ENCODE data around the gene GNB1L. TPM values are rescaled to one million over a fixed set of nuclear protein-coding genes. Genes with fewer than 3 reads are reported as not detected.
"Not testable (repeated sequence)": the region's sequence is repeated elsewhere in the genome, so short reads cannot be mapped to it uniquely, and the experiment has no call there.

GNB1L gene
- total RNA-seq, 2 experiments from 2014 or later, result 8.8 to 9.8 TPM

- peaks cover 7% of the 10 kb centered on the region for H3K4me1 Mint-ChIP-seq (ENCODE audit: low read depth)
- CTCF ChIA-PET, result interaction anchor here (1.1 kb wide), 1 partner anchor 64 kb away, joined by 3 read pairs; no protein-coding TSS in a partner anchor
Measured at GRCh38 chr22:19793661-19794310, 60.9 kb downstream of the GNB1L start.

DNA sequence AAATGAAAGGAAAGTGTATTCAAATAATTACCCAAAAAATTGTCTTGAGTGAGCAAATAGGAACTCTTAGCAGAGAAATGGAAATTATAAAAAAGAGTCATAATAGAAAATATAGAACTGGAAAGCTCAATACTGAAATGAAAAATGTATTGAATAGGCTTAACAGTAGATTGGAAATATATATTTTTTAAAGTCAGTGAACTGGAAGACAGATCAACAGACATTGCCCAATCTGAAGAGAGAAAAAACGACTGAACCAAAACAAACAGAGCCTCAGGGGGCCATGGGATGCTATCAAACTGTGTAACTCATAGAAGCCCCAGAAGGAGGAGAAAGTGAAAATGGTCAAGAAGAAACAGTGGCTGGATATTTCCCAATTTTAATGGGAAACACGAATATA is 61.5 kb downstream of the GNB1L start:
- Mint-ChIP-seq H3K36me3 (ENCODE audit: low read depth) (peaks cover 30% of the 10 kb centered on the region), H3K4me3 (no peak overlapping the region), H3K4me1 (ENCODE audit: low read depth) (peaks cover 7% of the 10 kb centered on the region), H3K9me3 (peaks cover 3% of the 10 kb centered on the region), H3K27me3 (ENCODE audit: low read depth) (no peaks in the 10 kb centered on the region), H3K27ac (no peak overlapping the region)
- DNase-seq, result no peak
- CTCF ChIA-PET, result interaction anchor here (1.1 kb wide), 1 partner anchor 63 kb away, joined by 3 read pairs; no protein-coding TSS in a partner anchor
- intact Hi-C loops (cut with micrococcal nuclease), result no loop called here

More at GRCh38 chr22:19793661-19794310, 60.9 kb downstream of the GNB1L start:
- Mint-ChIP-seq H3K27me3 (ENCODE audit: low read depth) (no peaks in the 10 kb centered on the region), H3K36me3 (ENCODE audit: low read depth) (peaks cover 30% of the 10 kb centered on the region), H3K4me3 (no peak overlapping the region), H3K9me3 (peaks cover 3% of the 10 kb centered on the region), H3K27ac (no peak overlapping the region)
- no peak for DNase-seq
- intact Hi-C loops (cut with micrococcal nuclease), result no loop called here

- H3K27me3 Mint-ChIP-seq (ENCODE audit: low read depth); H3K4me1 Mint-ChIP-seq (ENCODE audit: low read depth); H3K9me3 Mint-ChIP-seq; intact Hi-C loops (cut with micrococcal nuclease); H3K27ac Mint-ChIP-seq; H3K4me3 Mint-ChIP-seq; CTCF ChIA-PET; DNase-seq: not testable (repeated sequence)
- H3K36me3 Mint-ChIP-seq (ENCODE audit: low read depth), result peaks cover 30% of the 10 kb centered on the region
Measured at GRCh38 chr22:19792383-19792896, 62.2 kb downstream of the GNB1L start.

GRCh38 chr22:19791894-19792293 is 62.8 kb downstream of the GNB1L start:
- intact Hi-C loops (cut with micrococcal nuclease), result no loop called here
- CTCF ChIA-PET, result interaction anchor here (0.5 kb wide), 1 partner anchor 157 kb away, joined by 4 read pairs; no protein-coding TSS in a partner anchor
- Mint-ChIP-seq H3K36me3 (ENCODE audit: low read depth) (peaks cover 30% of the 10 kb centered on the region), H3K4me1 (ENCODE audit: low read depth) (peaks cover 7% of the 10 kb centered on the region), H3K9me3 (peaks cover 3% of the 10 kb centered on the region), H3K27ac (no peak overlapping the region), H3K27me3 (ENCODE audit: low read depth) (no peaks in the 10 kb centered on the region), H3K4me3 (no peak overlapping the region)
- DNase-seq, result no peak

DNA sequence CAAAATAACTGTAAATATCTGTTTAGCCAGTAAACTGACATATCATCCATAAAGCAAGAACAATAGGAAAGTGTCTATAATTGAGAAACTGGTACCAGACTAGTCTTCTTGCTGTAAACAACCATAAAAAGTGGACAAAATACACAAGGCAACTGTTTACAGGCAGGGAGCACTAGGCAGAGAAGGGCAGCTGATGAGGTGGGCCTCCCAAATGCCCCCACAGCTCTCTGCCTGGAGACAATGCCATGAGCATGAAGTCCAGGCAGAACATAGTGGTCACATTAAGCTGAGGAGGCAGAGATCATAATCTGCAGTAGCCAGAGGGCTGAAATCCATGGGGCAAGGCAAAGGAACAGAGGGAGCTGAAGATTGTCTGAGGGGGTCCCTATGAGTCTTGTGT is 63.4 kb downstream of the GNB1L start:
- H3K36me3 Mint-ChIP-seq (ENCODE audit: low read depth), result peaks cover 30% of the 10 kb centered on the region

DNA sequence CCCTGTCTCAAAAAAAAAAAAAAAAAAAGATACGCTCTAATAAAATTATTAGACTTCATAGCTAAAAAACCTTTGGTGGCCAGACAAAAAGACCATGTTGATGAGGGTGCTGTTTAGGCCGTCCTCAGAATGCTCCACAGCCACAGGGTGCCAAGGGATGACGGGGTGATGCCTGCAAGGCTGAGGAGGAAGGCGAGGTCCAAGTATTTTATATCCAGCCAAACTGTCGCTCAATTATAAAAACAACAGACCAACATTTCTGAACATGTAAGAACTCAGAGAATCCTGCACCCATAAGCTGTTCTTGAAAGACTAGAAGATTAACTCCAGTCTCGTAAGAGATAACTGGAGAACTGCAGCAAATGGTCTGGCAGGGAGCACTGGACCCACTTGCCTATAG is 64.8 kb downstream of the GNB1L start:
- H3K9me3 Mint-ChIP-seq, result peaks cover 3% of the 10 kb centered on the region
- no peaks in the 10 kb centered on the region for H3K4me1 Mint-ChIP-seq (ENCODE audit: low read depth)
- peaks cover 30% of the 10 kb centered on the region for H3K36me3 Mint-ChIP-seq (ENCODE audit: low read depth)
- no peak overlapping the region for H3K4me3 Mint-ChIP-seq
- intact Hi-C loops (cut with micrococcal nuclease), result no loop called here
- DNase-seq, result no peak
- no peaks in the 10 kb centered on the region for H3K27me3 Mint-ChIP-seq (ENCODE audit: low read depth)
- H3K27ac Mint-ChIP-seq, result no peak overlapping the region
- CTCF ChIA-PET, result interaction anchor here (0.5 kb wide), 1 partner anchor 9 kb away, joined by 3 read pairs; no protein-coding TSS in a partner anchor

More for the DNA sequence above, 63.4 kb downstream of the GNB1L start:
- Mint-ChIP-seq H3K27ac (no peak overlapping the region), H3K4me3 (no peak overlapping the region), H3K4me1 (ENCODE audit: low read depth) (peaks cover 7% of the 10 kb centered on the region), H3K27me3 (ENCODE audit: low read depth) (no peaks in the 10 kb centered on the region), H3K9me3 (peaks cover 3% of the 10 kb centered on the region)
- no peak for DNase-seq
- CTCF ChIA-PET, result no interaction called here
- intact Hi-C loops (cut with micrococcal nuclease), result no loop called here

GRCh38 chr22:19789406-19789805 is 65.3 kb downstream of the GNB1L start:
- CTCF ChIA-PET, result interaction anchor here (0.5 kb wide), 1 partner anchor 9 kb away, joined by 3 read pairs; no protein-coding TSS in a partner anchor
- Mint-ChIP-seq H3K27ac (no peak overlapping the region), H3K4me3 (no peak overlapping the region), H3K36me3 (ENCODE audit: low read depth) (peaks cover 28% of the 10 kb centered on the region), H3K9me3 (peaks cover 3% of the 10 kb centered on the region), H3K27me3 (ENCODE audit: low read depth) (no peaks in the 10 kb centered on the region), H3K4me1 (ENCODE audit: low read depth) (no peaks in the 10 kb centered on the region)
- no peak for DNase-seq
- intact Hi-C loops (cut with micrococcal nuclease), result no loop called here

DNA sequence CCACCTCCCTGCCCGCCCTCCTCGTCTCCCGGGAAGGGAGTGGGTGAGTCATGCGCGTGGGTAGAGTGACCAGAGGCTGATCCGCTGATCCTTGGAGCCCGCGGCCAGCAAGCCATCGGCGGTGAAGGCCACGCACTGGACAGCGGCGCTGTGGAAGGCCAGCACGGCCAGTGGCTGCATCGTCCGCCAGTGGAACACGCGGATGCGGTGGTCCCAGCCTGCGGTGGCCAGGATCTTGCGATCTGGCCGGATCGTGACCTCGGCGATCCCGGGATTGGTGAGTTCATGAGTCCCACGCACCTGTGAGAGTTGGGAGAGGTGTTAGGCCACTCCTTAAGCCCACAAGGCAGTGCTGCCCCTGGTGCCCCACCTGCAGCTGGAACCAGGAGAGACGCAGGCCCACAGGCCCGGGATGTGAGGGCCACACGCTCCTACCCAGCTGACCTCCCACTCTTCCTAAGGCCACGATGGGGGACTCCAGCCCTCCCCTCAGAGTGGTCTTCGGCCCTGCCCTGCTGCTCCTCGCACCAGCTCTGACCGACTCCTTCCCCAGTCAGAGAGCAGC is 65.9 kb downstream of the GNB1L start:
- no peak overlapping the region for H3K27ac Mint-ChIP-seq
- peaks cover 21% of the 10 kb centered on the region for H3K36me3 Mint-ChIP-seq (ENCODE audit: low read depth)
- no peaks in the 10 kb centered on the region for H3K4me1 Mint-ChIP-seq (ENCODE audit: low read depth)
- CTCF ChIA-PET, result no interaction called here
- peaks cover 3% of the 10 kb centered on the region for H3K9me3 Mint-ChIP-seq
- DNase-seq, result no peak
- H3K27me3 Mint-ChIP-seq (ENCODE audit: low read depth), result no peaks in the 10 kb centered on the region
- H3K4me3 Mint-ChIP-seq, result no peak overlapping the region
- intact Hi-C loops (cut with micrococcal nuclease), result no loop called here

GRCh38 chr22:19787849-19788141 is 66.9 kb downstream of the GNB1L start:
- Mint-ChIP-seq H3K36me3 (ENCODE audit: low read depth) (peaks cover 15% of the 10 kb centered on the region), H3K27ac (no peak overlapping the region), H3K9me3 (peaks cover 3% of the 10 kb centered on the region), H3K4me1 (ENCODE audit: low read depth) (no peaks in the 10 kb centered on the region), H3K27me3 (ENCODE audit: low read depth) (no peaks in the 10 kb centered on the region), H3K4me3 (no peak overlapping the region)
- intact Hi-C loops (cut with micrococcal nuclease), result no loop called here
- no peak for DNase-seq
- CTCF ChIA-PET, result no interaction called here

- Mint-ChIP-seq H3K36me3 (ENCODE audit: low read depth) (peaks cover 14% of the 10 kb centered on the region), H3K9me3 (no peaks in the 10 kb centered on the region), H3K27ac (no peak overlapping the region), H3K4me1 (ENCODE audit: low read depth) (no peaks in the 10 kb centered on the region), H3K27me3 (ENCODE audit: low read depth) (no peaks in the 10 kb centered on the region), H3K4me3 (no peak overlapping the region)
- no peak for DNase-seq
- intact Hi-C loops (cut with micrococcal nuclease), result no loop called here
- CTCF ChIA-PET, result no interaction called here
Measured at GRCh38 chr22:19786959-19787848, 67.5 kb downstream of the GNB1L start.

DNA sequence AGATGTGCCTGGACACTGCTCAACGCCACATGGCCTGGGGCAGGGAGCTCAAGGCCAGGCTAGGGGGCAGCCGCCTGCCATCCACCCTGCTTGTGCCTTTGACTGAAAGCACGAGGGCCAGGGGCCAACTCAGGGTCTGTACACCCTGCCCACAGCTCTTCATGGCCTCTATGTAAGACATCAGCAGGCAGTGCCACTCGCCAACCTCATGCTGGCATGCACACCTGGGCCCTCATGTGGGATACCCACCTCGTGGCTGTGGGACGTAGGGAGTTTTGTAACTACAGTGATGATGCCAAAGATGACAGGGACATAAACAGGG is 68.4 kb downstream of the GNB1L start:
- peaks cover 9% of the 10 kb centered on the region for H3K36me3 Mint-ChIP-seq (ENCODE audit: low read depth)
- H3K27me3 Mint-ChIP-seq (ENCODE audit: low read depth), result no peaks in the 10 kb centered on the region
- H3K4me1 Mint-ChIP-seq (ENCODE audit: low read depth), result no peaks in the 10 kb centered on the region
- no peak for DNase-seq
- no peak overlapping the region for H3K4me3 Mint-ChIP-seq
- CTCF ChIA-PET, result no interaction called here
- no peak overlapping the region for H3K27ac Mint-ChIP-seq
- no peaks in the 10 kb centered on the region for H3K9me3 Mint-ChIP-seq
- intact Hi-C loops (cut with micrococcal nuclease), result no loop called here

DNA sequence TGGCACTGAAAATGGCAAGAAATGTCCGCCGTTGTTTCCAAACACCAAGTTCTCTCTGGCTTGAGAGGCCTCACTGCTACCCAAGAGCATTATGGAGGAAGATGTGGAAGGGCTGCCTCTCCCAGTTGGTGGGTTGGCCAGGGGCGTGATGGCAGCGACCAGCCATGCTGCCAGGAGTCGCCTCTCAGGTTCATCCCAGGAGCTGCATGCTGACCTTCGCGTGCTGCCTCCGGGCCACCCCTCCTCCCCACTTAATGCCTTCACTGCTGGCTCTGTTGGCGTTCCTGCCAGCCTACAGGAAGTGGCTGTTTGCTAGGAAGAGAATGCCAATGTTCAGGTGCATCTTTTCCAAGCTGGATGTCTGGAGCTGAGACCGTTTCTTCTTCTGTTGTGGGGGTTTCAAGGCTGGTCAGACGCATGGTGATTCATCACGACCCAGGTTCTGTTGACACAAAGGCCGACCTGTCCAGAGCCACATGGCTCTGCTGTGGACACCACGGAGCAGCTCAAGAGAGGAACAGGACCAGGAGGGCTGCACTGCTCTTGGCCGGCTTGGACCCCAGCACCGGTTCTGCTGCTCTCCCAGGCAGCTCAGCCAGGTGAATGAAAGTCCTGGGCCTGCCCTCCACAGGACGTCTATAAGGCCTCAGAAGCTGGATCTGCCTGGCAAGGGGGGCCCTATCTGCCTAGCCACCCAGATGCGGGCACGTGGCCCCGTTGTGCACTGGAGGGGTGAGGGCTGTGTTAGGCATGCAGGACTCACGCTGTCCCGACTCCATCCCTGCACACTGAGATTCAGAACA is 69.0 kb downstream of the GNB1L start:
- H3K4me3 Mint-ChIP-seq, result no peak overlapping the region
- CTCF ChIA-PET, result no interaction called here
- intact Hi-C loops (cut with micrococcal nuclease), result no loop called here

More for the DNA sequence above, 69.0 kb downstream of the GNB1L start:
- DNase-seq, result no peak
- no peak overlapping the region for H3K27ac Mint-ChIP-seq
- no peaks in the 10 kb centered on the region for H3K4me1 Mint-ChIP-seq (ENCODE audit: low read depth)
- no peaks in the 10 kb centered on the region for H3K27me3 Mint-ChIP-seq (ENCODE audit: low read depth)
- no peaks in the 10 kb centered on the region for H3K9me3 Mint-ChIP-seq
- peaks cover 9% of the 10 kb centered on the region for H3K36me3 Mint-ChIP-seq (ENCODE audit: low read depth)
